Embryonic facial prominence (tissue), 1 donor: ENCODE data around the gene CLSTN3.

ENCODE experiments used
- DNase-seq: peaks from one replicate; pipeline ENCODE4 v3.0.0-alpha.2; 2016; ENCODE audit errors: extremely low spot score

CLSTN3 gene

GRCh38 chr12:7125632-7126227 lies 4.4 kb upstream of the CLSTN3 start:
- no peak for DNase-seq

GRCh38 chr12:7127916-7128626 lies 2.1 kb upstream of the CLSTN3 start:
- DNase-seq, result no peak

- no peak for DNase-seq
Measured at GRCh38 chr12:7128681-7129286, 1.4 kb upstream of the CLSTN3 start, which contains the start of gene RBP5. RBP5 (minus strand) TSS chr12:7128889; CDS start chr12:7128775, 114 bp downstream.

GRCh38 chr12:7129287-7129871 lies 792 bp upstream of the CLSTN3 start:
- DNase-seq, result no peak

- DNase-seq, result peak; percentile 32
Measured at GRCh38 chr12:7130701-7131501, 730 bp downstream of the CLSTN3 start.

- no peak for DNase-seq
Measured at GRCh38 chr12:7131502-7131866, 1.3 kb downstream of the CLSTN3 start.

GRCh38 chr12:7134396-7135166 lies 4.4 kb downstream of the CLSTN3 start:
- no peak for DNase-seq

GRCh38 chr12:7136071-7136470 lies 5.9 kb downstream of the CLSTN3 start:
- no peak for DNase-seq

GRCh38 chr12:7136676-7137075 lies 6.5 kb downstream of the CLSTN3 start:
- DNase-seq, result no peak

- no peak for DNase-seq
Measured at GRCh38 chr12:7137908-7138307, 7.7 kb downstream of the CLSTN3 start.

- DNase-seq, result no peak
Measured at GRCh38 chr12:7139200-7139599, 9.0 kb downstream of the CLSTN3 start.

GRCh38 chr12:7141351-7142005 lies 11.3 kb downstream of the CLSTN3 start:
- DNase-seq, result no peak

- DNase-seq, result no peak
Measured at GRCh38 chr12:7142056-7142644, 12.0 kb downstream of the CLSTN3 start.

GRCh38 chr12:7142809-7143465 lies 12.8 kb downstream of the CLSTN3 start:
- DNase-seq, result no peak

GRCh38 chr12:7143564-7143963 lies 13.4 kb downstream of the CLSTN3 start:
- DNase-seq, result no peak

GRCh38 chr12:7144414-7145120 lies 14.4 kb downstream of the CLSTN3 start:
- no peak for DNase-seq

GRCh38 chr12:7145671-7146070 lies 15.5 kb downstream of the CLSTN3 start:
- DNase-seq, result no peak

- DNase-seq, result no peak
Measured at GRCh38 chr12:7146228-7146627, 16.1 kb downstream of the CLSTN3 start.

GRCh38 chr12:7146906-7147305 lies 16.7 kb downstream of the CLSTN3 start:
- no peak for DNase-seq
